Measurements from ENCODE around the gene DBF4B. TPM values are rescaled to one million over a fixed set of nuclear protein-coding genes. Genes with fewer than 3 reads are reported as not detected.

Gene DBF4B
- total RNA-seq, 1 donor: 2.2 TPM

- H4K20me1 ChIP-seq (ENCODE audit: insufficient read depth, low read length): no peaks in the 10 kb centered on the region
- no peaks in the 10 kb centered on the region for H3K27me3 ChIP-seq (ENCODE audit: insufficient read depth, low read length)
- H3K79me2 ChIP-seq (ENCODE audit: insufficient read depth, low read length): no peaks in the 10 kb centered on the region
- no peak overlapping the region for H3K4me2 ChIP-seq (ENCODE audit: insufficient read depth, low read length)
- H3K9me3 ChIP-seq (ENCODE audit: low read depth, low read length): no peaks in the 10 kb centered on the region
- no peaks in the 10 kb centered on the region for H3K4me1 ChIP-seq (ENCODE audit: insufficient read depth, low read length)
- H3K4me3 ChIP-seq (ENCODE audit: insufficient read depth, low read length): no peak overlapping the region
- no peak for TF ChIP-seq CTCF (IDR thresholded peaks at IDR 0.05; ENCODE audit: extremely low read depth, low read depth, low read length)
- no peak overlapping the region for H2AFZ ChIP-seq (ENCODE audit: low read length)
- peak; percentile 76 for DNase-seq (ENCODE audit: insufficient read length, low spot score, missing footprints)
- H3K27ac ChIP-seq (ENCODE audit: low read depth, low read length): no peak overlapping the region
- H3K36me3 ChIP-seq (ENCODE audit: insufficient read depth, low read length): no peaks in the 10 kb centered on the region
Measured at GRCh38 chr17:44767493-44767892, 59.0 kb downstream of the DBF4B start.

DNA sequence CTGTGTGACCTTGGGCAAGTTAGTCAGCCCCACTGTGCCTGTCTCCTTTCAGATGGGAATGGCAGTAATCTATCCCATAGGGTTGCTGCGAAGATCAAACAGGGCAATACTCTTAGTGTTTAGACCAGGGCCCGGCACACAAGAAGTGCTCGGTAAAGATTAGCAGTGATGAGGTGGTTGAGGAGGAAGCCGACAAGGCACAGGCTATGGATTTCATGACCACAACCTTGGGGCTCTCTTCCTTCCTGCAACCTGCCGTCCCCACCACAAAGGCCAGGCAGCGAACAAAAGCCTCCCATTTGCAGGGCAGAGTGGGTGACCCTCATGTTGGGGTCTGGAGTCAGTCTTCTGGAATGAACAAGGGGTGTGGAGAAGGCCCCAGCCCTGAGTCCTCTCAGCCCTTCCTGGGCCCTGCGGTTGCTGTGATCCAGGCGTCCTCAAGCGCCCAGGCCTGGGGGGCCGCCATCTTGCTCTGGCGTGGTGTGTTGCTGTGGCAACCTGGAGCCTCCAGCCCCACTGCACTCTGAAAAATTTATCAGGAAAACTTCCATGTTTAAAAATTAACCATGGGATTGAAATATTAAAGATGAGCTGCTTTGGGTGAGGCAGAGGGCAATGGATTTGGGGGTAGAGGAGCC is 60.2 kb downstream of the DBF4B start:
- Histone ChIP-seq H2AFZ (ENCODE audit: low read length) (no peak overlapping the region), H3K9me3 (ENCODE audit: low read depth, low read length) (no peaks in the 10 kb centered on the region), H3K4me1 (ENCODE audit: insufficient read depth, low read length) (no peaks in the 10 kb centered on the region), H3K4me2 (ENCODE audit: insufficient read depth, low read length) (no peak overlapping the region), H3K79me2 (ENCODE audit: insufficient read depth, low read length) (no peaks in the 10 kb centered on the region), H4K20me1 (ENCODE audit: insufficient read depth, low read length) (no peaks in the 10 kb centered on the region), H3K27ac (ENCODE audit: low read depth, low read length) (no peak overlapping the region), H3K4me3 (ENCODE audit: insufficient read depth, low read length) (no peak overlapping the region), H3K27me3 (ENCODE audit: insufficient read depth, low read length) (peaks cover 6% of the 10 kb centered on the region), H3K36me3 (ENCODE audit: insufficient read depth, low read length) (no peaks in the 10 kb centered on the region)
- no peak for TF ChIP-seq CTCF (IDR thresholded peaks at IDR 0.05; ENCODE audit: extremely low read depth, low read depth, low read length)
- peak; percentile 67 for DNase-seq (ENCODE audit: insufficient read length, low spot score, missing footprints)

DNA sequence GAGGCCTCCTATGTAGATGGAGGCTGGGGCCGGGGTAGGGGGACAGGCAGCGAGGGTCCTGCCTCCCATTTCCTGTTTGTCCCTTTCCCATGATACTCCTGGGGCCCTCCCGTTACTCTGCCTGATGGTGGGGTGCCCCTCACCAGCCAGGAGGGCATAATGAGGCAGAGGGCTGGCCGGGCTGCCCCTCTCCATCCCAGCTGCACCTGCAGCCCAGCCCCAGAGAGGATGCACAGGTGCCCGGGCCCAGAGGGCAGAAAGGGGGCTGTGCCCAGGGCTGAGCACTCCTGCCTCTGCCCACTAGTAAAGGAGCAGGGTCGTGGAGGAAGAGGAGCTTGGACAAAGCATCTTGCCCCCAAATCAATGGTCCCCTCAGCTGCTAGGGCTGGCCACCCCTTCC is 60.8 kb downstream of the DBF4B start:
- Histone ChIP-seq H3K27me3 (ENCODE audit: insufficient read depth, low read length) (peaks cover 6% of the 10 kb centered on the region), H3K27ac (ENCODE audit: low read depth, low read length) (no peak overlapping the region), H3K4me3 (ENCODE audit: insufficient read depth, low read length) (no peak overlapping the region), H4K20me1 (ENCODE audit: insufficient read depth, low read length) (no peaks in the 10 kb centered on the region), H2AFZ (ENCODE audit: low read length) (no peak overlapping the region), H3K79me2 (ENCODE audit: insufficient read depth, low read length) (no peaks in the 10 kb centered on the region), H3K4me1 (ENCODE audit: insufficient read depth, low read length) (no peaks in the 10 kb centered on the region), H3K9me3 (ENCODE audit: low read depth, low read length) (no peaks in the 10 kb centered on the region), H3K4me2 (ENCODE audit: insufficient read depth, low read length) (no peak overlapping the region), H3K36me3 (ENCODE audit: insufficient read depth, low read length) (no peaks in the 10 kb centered on the region)
- TF ChIP-seq CTCF (IDR thresholded peaks at IDR 0.05; ENCODE audit: extremely low read depth, low read depth, low read length): no peak
- DNase-seq (ENCODE audit: insufficient read length, low spot score, missing footprints): peak; percentile 47

- no peak for TF ChIP-seq CTCF (IDR thresholded peaks at IDR 0.05; ENCODE audit: extremely low read depth, low read depth, low read length)
- Histone ChIP-seq H2AFZ (ENCODE audit: low read length) (no peak overlapping the region), H3K4me2 (ENCODE audit: insufficient read depth, low read length) (no peak overlapping the region)
Measured at GRCh38 chr17:44769647-44770084, 61.2 kb downstream of the DBF4B start.

More at GRCh38 chr17:44769647-44770084, 61.2 kb downstream of the DBF4B start:
- Histone ChIP-seq H3K4me3 (ENCODE audit: insufficient read depth, low read length) (no peak overlapping the region), H3K27ac (ENCODE audit: low read depth, low read length) (no peak overlapping the region), H3K4me1 (ENCODE audit: insufficient read depth, low read length) (no peaks in the 10 kb centered on the region), H4K20me1 (ENCODE audit: insufficient read depth, low read length) (no peaks in the 10 kb centered on the region), H3K27me3 (ENCODE audit: insufficient read depth, low read length) (peaks cover 6% of the 10 kb centered on the region), H3K9me3 (ENCODE audit: low read depth, low read length) (no peaks in the 10 kb centered on the region), H3K36me3 (ENCODE audit: insufficient read depth, low read length) (no peaks in the 10 kb centered on the region), H3K79me2 (ENCODE audit: insufficient read depth, low read length) (no peaks in the 10 kb centered on the region)
- DNase-seq (ENCODE audit: insufficient read length, low spot score, missing footprints): peak; percentile 36

All from osteoblast (primary cell).